Esophagus squamous epithelium (tissue), 4 donors: ENCODE measurements around the gene POU6F1.

Experiments
- POLR2A ChIP-seq, 4 donors: fragments of 450-650 bp; IDR thresholded peaks; one replicate each; pipeline ENCODE4 v1.6.1; 2017; ENCODE audit warnings: antibody characterized with exemption in 4 of 4, mild to moderate bottlenecking in 4 of 4, moderate library complexity in 3 of 4
- TF ChIP-seq, protein P1 (sequence below), 6 experiments: fragments of 450-650 bp in 4 of 6; fragments of 200-600 bp in 2 of 6; sonication (generic) in 2 of 6; IDR thresholded peaks; one replicate each; pipeline ENCODE4 v1.5.1; 2016 to 2019; ENCODE audit warnings: antibody characterized with exemption in 6 of 6, mild to moderate bottlenecking in 4 of 6, moderate library complexity in 4 of 6

DNA sequence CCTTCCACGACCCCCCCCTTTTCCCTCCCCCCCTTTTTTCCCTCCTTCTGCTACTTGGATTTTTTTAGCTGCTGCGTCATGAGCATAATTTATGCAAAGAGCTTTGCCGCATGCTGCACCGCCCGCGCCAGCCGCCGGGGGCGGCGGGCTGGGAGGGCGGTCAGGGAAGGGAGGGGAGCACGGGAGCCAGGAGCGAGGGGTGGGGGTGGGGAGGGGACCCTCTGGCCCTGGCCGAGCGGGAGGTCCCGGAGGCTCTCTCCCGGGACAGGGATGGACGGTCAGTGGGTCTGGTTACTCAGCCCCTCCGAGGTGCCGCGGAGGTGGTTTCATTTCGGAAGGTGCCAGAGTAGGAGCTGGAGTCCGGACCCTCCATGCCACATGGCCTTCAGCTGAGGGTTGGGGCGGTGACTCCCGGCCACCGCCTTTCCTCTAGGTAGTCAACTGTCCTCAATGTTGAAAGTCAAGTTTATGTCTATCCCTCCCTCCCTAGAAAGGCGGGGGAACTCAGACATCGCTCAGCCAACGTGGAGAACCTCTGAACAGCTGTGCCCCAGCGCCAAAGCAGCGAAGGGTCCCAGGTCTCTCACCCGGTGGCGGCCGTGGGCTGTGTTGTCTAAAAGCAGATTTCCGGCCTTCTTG is at the start of gene POU6F1:
- TF ChIP-seq, protein P1, sequence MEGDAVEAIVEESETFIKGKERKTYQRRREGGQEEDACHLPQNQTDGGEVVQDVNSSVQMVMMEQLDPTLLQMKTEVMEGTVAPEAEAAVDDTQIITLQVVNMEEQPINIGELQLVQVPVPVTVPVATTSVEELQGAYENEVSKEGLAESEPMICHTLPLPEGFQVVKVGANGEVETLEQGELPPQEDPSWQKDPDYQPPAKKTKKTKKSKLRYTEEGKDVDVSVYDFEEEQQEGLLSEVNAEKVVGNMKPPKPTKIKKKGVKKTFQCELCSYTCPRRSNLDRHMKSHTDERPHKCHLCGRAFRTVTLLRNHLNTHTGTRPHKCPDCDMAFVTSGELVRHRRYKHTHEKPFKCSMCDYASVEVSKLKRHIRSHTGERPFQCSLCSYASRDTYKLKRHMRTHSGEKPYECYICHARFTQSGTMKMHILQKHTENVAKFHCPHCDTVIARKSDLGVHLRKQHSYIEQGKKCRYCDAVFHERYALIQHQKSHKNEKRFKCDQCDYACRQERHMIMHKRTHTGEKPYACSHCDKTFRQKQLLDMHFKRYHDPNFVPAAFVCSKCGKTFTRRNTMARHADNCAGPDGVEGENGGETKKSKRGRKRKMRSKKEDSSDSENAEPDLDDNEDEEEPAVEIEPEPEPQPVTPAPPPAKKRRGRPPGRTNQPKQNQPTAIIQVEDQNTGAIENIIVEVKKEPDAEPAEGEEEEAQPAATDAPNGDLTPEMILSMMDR (IDR thresholded peaks at IDR 0.05): peak; percentile 25 to 75 (median 62)
- TF ChIP-seq POLR2A (IDR thresholded peaks at IDR 0.05): peak in 1 of 4 donors; percentile 35
